PC-9 (cell line): ENCODE data around the gene PACSIN1.

Source experiments
- CTCF ChIP-seq: fragments of 200-600 bp; sonication (generic); conservative IDR thresholded peaks from 2 replicates; pipeline ENCODE4 v1.6.1; 2017; ENCODE audit warnings: mixed run types, antibody characterized with exemption, mild to moderate bottlenecking, moderate library complexity
- EZH2 ChIP-seq: fragments of 200-600 bp; sonication (generic); IDR thresholded peaks from 2 replicates; pipeline ENCODE4 v1.8.0; 2017; ENCODE audit warnings: antibody characterized with exemption, low read depth

GRCh38 chr6:34474754-34475153 lies 8.9 kb downstream of the PACSIN1 start:
- TF ChIP-seq CTCF, result no peak
- TF ChIP-seq EZH2, result no peak
